ENCODE results near the gene PHF12. TPM values are rescaled to one million over a fixed set of nuclear protein-coding genes. Genes with fewer than 3 reads are reported as not detected.

Gene PHF12
- total and polyA plus RNA-seq, 2 of the 13 experiments (the other 11 are each of a cell fraction or from before 2014, with no cell fraction given) = 9.8 to 17.1 TPM

GRCh38 chr17:28953444-28954118 is 2.3 kb upstream of the PHF12 start (continued):
- TF ChIP-seq KIAA2018 (CRISPR knock-in tag; IDR thresholded peaks at IDR 0.05; ENCODE audit: borderline replicate concordance) (no peak), ZNF646 (CRISPR knock-in tag; IDR thresholded peaks at IDR 0.05) (no peak), ZNF660 (CRISPR knock-in tag; IDR thresholded peaks at IDR 0.05; ENCODE audit: borderline replicate concordance, low read depth) (no peak), ZNF574 (CRISPR knock-in tag; IDR thresholded peaks at IDR 0.05) (0 out of 2 replicates have a peak, but pooled peaks have one; percentile 31), ZNF224 (CRISPR knock-in tag; IDR thresholded peaks at IDR 0.05) (no peak), MIER2 (CRISPR knock-in tag; IDR thresholded peaks at IDR 0.05) (peak; percentile 91), HOMEZ (CRISPR knock-in tag; IDR thresholded peaks at IDR 0.05; ENCODE audit: low read depth) (no peak), MBNL3 (CRISPR knock-in tag; conservative IDR thresholded peaks at IDR 0.05) (no peak)
